Activated naive CD4-positive, alpha-beta T cell treated with anti-CD3 and anti-CD28 coated beads, Interleukin-2, amount 10 ng/mL, durations not matched to agents 5 hours and 36 hours (primary cell): ENCODE results near the gene TNFSF18. TPM values are rescaled to one million over a fixed set of nuclear protein-coding genes. Genes with fewer than 3 reads are reported as not detected.

Source experiments
- total RNA-seq, 2 experiments: library from RNA; stranded (reverse); gene quantifications; one replicate each; pipeline ENCODE4 v1.2.3, GENCODE V29; 2021

The TNFSF18 gene
- total RNA-seq, result not detected

GRCh38 chr1:173050865-173051264, at the start of gene TNFSF18:
Gene TNFSF18, minus strand, starts transcription at chr1:173050941. Its CDS starts 45 bp downstream, at chr1:173050896.

Other genes with a start within 250 kb of the TNFSF18 start
- 1 to 10 TPM; 2.7 to 3.1 TPM for gene TNFSF4, start 156.4 kb upstream of the TNFSF18 start, total RNA-seq